ENCODE data around the gene MDH2. TPM values are rescaled to one million over a fixed set of nuclear protein-coding genes. Genes with fewer than 3 reads are reported as not detected.

MDH2 gene
- total and polyA plus RNA-seq, 2 of the 8 experiments (the other 6 are each of a cell fraction or from before 2014, with no cell fraction given) = 203 to 254 TPM

- H3K9me3 ChIP-seq (ENCODE audit: insufficient read depth in 2 of 2, low read depth in 1 of 2, low read length in 1 of 2) = no peaks in the 10 kb centered on the region
- H3K23me2 ChIP-seq (ENCODE audit: low read depth, low read length) = peaks cover 4% of the 10 kb centered on the region
- H3K79me2 ChIP-seq (ENCODE audit: control insufficient read depth in 1 of 2, insufficient read depth in 2 of 2, low read length in 2 of 2) = peaks cover 4 to 45% of the 10 kb centered on the region in 2 experiments; a peak in 3 of 4 replicates
- H3K18ac ChIP-seq (ENCODE audit: extremely low read depth, low read length) = no peak overlapping the region
- POLR2A ChIA-PET (ENCODE audit: partially characterized antibody) = interaction anchor here (1.1 to 2.0 kb wide), 2 partner anchors 10 kb away, joined by 4 to 6 read pairs; no protein-coding TSS in a partner anchor
- no peak overlapping the region for H3K23ac ChIP-seq (ENCODE audit: insufficient read length)
- H3K4ac ChIP-seq (replicated peaks; ENCODE audit: insufficient read length, low read depth, low read length) = no peak overlapping the region
- WGBS, 2 experiments (ENCODE audit: extremely low coverage in 1 of 2, insufficient coverage in 1 of 2, insufficient read length in 1 of 2, insufficient replicate concordance in 2 of 2, low coverage in 1 of 2, low lambda C conversion rate in 2 of 2, missing lambda C conversion rate in 1 of 2) = 84% methylated on average over 7 of the region's 7 CpGs; no CpG with 5 or more reads in 1 of the 2 experiments
- no peak overlapping the region for H2AFZ ChIP-seq (ENCODE audit: low read length)
- H3K27ac ChIP-seq (ENCODE audit: low read depth, low read length) = no peak overlapping the region
- peaks cover 0 to 12% of the 10 kb centered on the region in 2 experiments for H4K20me1 ChIP-seq (replicated peaks in 1 of 2; ENCODE audit: control insufficient read depth in 1 of 2, insufficient read depth in 2 of 2, low read length in 2 of 2)
- no peak overlapping the region for H3K4me2 ChIP-seq (ENCODE audit: insufficient read depth in 1 of 2, low read depth in 2 of 2, low read length in 2 of 2)
- H3K4me1 ChIP-seq (replicated peaks in 1 of 4; ENCODE audit: control insufficient read depth in 3 of 4, insufficient read depth in 4 of 4, low read length in 3 of 4) = peaks cover 0 to 4% (median 3%) of the 10 kb centered on the region in 4 experiments; a peak in 6 of 7 replicates
- no peak overlapping the region for H2BK5ac ChIP-seq (ENCODE audit: low read depth, low read length)
- H3K56ac ChIP-seq (replicated peaks; ENCODE audit: insufficient read length, low read depth, low read length) = no peak overlapping the region
- H3K36me3 ChIP-seq (ENCODE audit: control insufficient read depth in 2 of 4, insufficient read depth in 4 of 4, low read length in 3 of 4) = no peaks in the 10 kb centered on the region
- H3K79me1 ChIP-seq (ENCODE audit: low read depth, low read length) = peaks cover 6% of the 10 kb centered on the region; the same call in 1 of the 2 replicates
- no peak overlapping the region for H2AK5ac ChIP-seq (ENCODE audit: low read depth, low read length)
- no peak overlapping the region for H4K5ac ChIP-seq (ENCODE audit: insufficient read length, low read depth, low read length)
- no peak overlapping the region for H2BK20ac ChIP-seq (ENCODE audit: low read length)
- no peak overlapping the region for H3K4me3 ChIP-seq (ENCODE audit: extremely low read depth in 1 of 4, insufficient read depth in 2 of 4, low read depth in 3 of 4, low read length in 4 of 4)
- no peak overlapping the region for H2BK12ac ChIP-seq (ENCODE audit: low read depth, low read length)
- no peak overlapping the region for H3K9ac ChIP-seq (replicated peaks in 1 of 4; ENCODE audit: extremely low read depth in 1 of 4, low read depth in 3 of 4, low read length in 3 of 4)
- no peak overlapping the region for H3K14ac ChIP-seq (ENCODE audit: insufficient read length)
- CTCF ChIA-PET (ENCODE audit: partially characterized antibody) = interaction anchor here (0.6 to 1.6 kb wide), 4 partner anchors 10 to 230 kb away, joined by 3 to 5 read pairs (median 3); no protein-coding TSS in a partner anchor
- no peak overlapping the region for H2BK120ac ChIP-seq (replicated peaks; ENCODE audit: low read depth, low read length)
- no peak overlapping the region for H4K91ac ChIP-seq (replicated peaks; ENCODE audit: insufficient read length, low read length)
- FAIRE-seq (no peak), DNase-seq (ENCODE audit: low read depth in 1 of 2, low spot score in 2 of 2) (no peak)
- no peak overlapping the region for H4K8ac ChIP-seq (ENCODE audit: extremely low read depth, insufficient read depth, low read length)
- H2BK15ac ChIP-seq (ENCODE audit: low read length) = no peak overlapping the region
- no peaks in the 10 kb centered on the region for H3K27me3 ChIP-seq (replicated peaks in 1 of 4; ENCODE audit: control insufficient read depth in 3 of 4, extremely low read depth in 1 of 4, insufficient read depth in 3 of 4, low read length in 3 of 4)
- no peak for TF ChIP-seq YY1 (IDR thresholded peaks at IDR 0.05; ENCODE audit: low read depth, low read length)
- TF ChIP-seq ASH2L (IDR thresholded peaks at IDR 0.05; ENCODE audit: low read length) = no peak
- no peak for TF ChIP-seq CHD1 (IDR thresholded peaks at IDR 0.05; ENCODE audit: low read depth, low read length)
- TF ChIP-seq TCF12 (IDR thresholded peaks at IDR 0.05; ENCODE audit: low read depth, low read length) = no peak
- TF ChIP-seq EGR1 (IDR thresholded peaks at IDR 0.05; ENCODE audit: borderline replicate concordance, low read depth, low read length) = no peak
- no peak for TF ChIP-seq MAFK (IDR thresholded peaks at IDR 0.05; ENCODE audit: low read depth, low read length)
- no peak for TF ChIP-seq SIX5 (IDR thresholded peaks at IDR 0.05; ENCODE audit: low read depth, low read length)
- TF ChIP-seq SIRT6 (IDR thresholded peaks at IDR 0.05; ENCODE audit: low read length) = no peak
- no peak for TF ChIP-seq HDAC6 (IDR thresholded peaks at IDR 0.05; ENCODE audit: low read depth, low read length)
- TF ChIP-seq NANOG (IDR thresholded peaks at IDR 0.05; ENCODE audit: insufficient read depth, low read depth, low read length, poor library complexity, severe bottlenecking) = no peak
- no peak for TF ChIP-seq CTBP2 (IDR thresholded peaks at IDR 0.05; ENCODE audit: borderline replicate concordance, insufficient read depth, insufficient read length, low read length)
- no peak for TF ChIP-seq RNF2 (IDR thresholded peaks at IDR 0.05; ENCODE audit: borderline replicate concordance, low read depth, low read length, missing control alignments, poor library complexity, severe bottlenecking)
- TF ChIP-seq USF2 (IDR thresholded peaks at IDR 0.05; ENCODE audit: low read length) = no peak
Measured at GRCh38 chr7:76044375-76044865, 3.5 kb upstream of the MDH2 start.
